GM18498 (cell line): ENCODE results near the gene SPECC1.
"Not testable (repeated sequence)": the region's sequence is repeated elsewhere in the genome, so short reads cannot be mapped to it uniquely, and the experiment has no call there.

Experiments used
- ATAC-seq: cut with Tn5 transposase; IDR thresholded peaks from one replicate; pipeline ENCODE4 v1.9.1; 2021; ENCODE audit warnings: mild to moderate bottlenecking, moderate library complexity; ENCODE audit not compliant: unreplicated experiment

SPECC1 gene

GRCh38 chr17:20262226-20263114 is 253.3 kb downstream of the SPECC1 start:
- ATAC-seq: no peak

GRCh38 chr17:20263115-20263433 is 253.9 kb downstream of the SPECC1 start:
- not testable (repeated sequence) for ATAC-seq

GRCh38 chr17:20263595-20263994 is 254.4 kb downstream of the SPECC1 start:
- no peak for ATAC-seq

GRCh38 chr17:20264996-20265395 is 255.8 kb downstream of the SPECC1 start:
- ATAC-seq: no peak

GRCh38 chr17:20266806-20267458 is 257.8 kb downstream of the SPECC1 start:
- ATAC-seq: no peak

- no peak for ATAC-seq
These were observed 258.3 kb downstream of the SPECC1 start for GRCh38 chr17:20267459-20267842.

GRCh38 chr17:20270369-20270768 is 261.2 kb downstream of the SPECC1 start:
- ATAC-seq: no peak

GRCh38 chr17:20271011-20271610 is 262.0 kb downstream of the SPECC1 start:
- no peak for ATAC-seq

GRCh38 chr17:20273741-20274500 is 264.8 kb downstream of the SPECC1 start:
- ATAC-seq: no peak

- ATAC-seq: no peak
These were observed 266.5 kb downstream of the SPECC1 start for GRCh38 chr17:20275653-20276052.

- ATAC-seq: no peak
These were observed 267.3 kb downstream of the SPECC1 start for GRCh38 chr17:20276421-20276820.

GRCh38 chr17:20278805-20279204 is 269.6 kb downstream of the SPECC1 start:
- ATAC-seq: no peak

- ATAC-seq: no peak
These were observed 270.5 kb downstream of the SPECC1 start for GRCh38 chr17:20279631-20280030.

- no peak for ATAC-seq
These were observed 270.9 kb downstream of the SPECC1 start for GRCh38 chr17:20280051-20280450.

- no peak for ATAC-seq
These were observed 271.7 kb downstream of the SPECC1 start for GRCh38 chr17:20280851-20281250.

- no peak for ATAC-seq
These were observed 272.7 kb downstream of the SPECC1 start for GRCh38 chr17:20281860-20282259.

- ATAC-seq: no peak
These were observed 273.6 kb downstream of the SPECC1 start for GRCh38 chr17:20282526-20283308.

- ATAC-seq: no peak
These were observed 274.9 kb downstream of the SPECC1 start for GRCh38 chr17:20284022-20284421.

GRCh38 chr17:20284570-20285295 is 275.6 kb downstream of the SPECC1 start:
- no peak for ATAC-seq

- no peak for ATAC-seq
These were observed 280.8 kb downstream of the SPECC1 start for GRCh38 chr17:20289984-20290383.
